HEK293T (cell line): ENCODE data around the gene SLX1A.

Experiments
- ARNT ChIP-seq: fragments of 450-650 bp; IDR thresholded peaks from 2 replicates; pipeline ENCODE4 v1.6.1; 2017; ENCODE audit warnings: mild to moderate bottlenecking
- BHLHE40 ChIP-seq: fragments of 450-650 bp; IDR thresholded peaks from 2 replicates; pipeline ENCODE4 v1.6.1; 2016; ENCODE audit warnings: mild to moderate bottlenecking, moderate library complexity, borderline replicate concordance
- CTBP1 ChIP-seq: fragments of 450-650 bp; IDR thresholded peaks from 2 replicates; pipeline ENCODE4 v1.6.1; 2016; ENCODE audit warnings: borderline replicate concordance
- ELF4 ChIP-seq: fragments of 450-650 bp; IDR thresholded peaks from 2 replicates; pipeline ENCODE4 v1.6.1; 2017; ENCODE audit warnings: antibody characterized with exemption
- FOXA1 ChIP-seq: fragments of 450-650 bp; IDR thresholded peaks from 2 replicates; pipeline ENCODE4 v1.6.1; 2016; ENCODE audit warnings: mild to moderate bottlenecking
- FOXK2 ChIP-seq: fragments of 450-650 bp; IDR thresholded peaks from 2 replicates; pipeline ENCODE4 v1.6.1; 2016; ENCODE audit warnings: mild to moderate bottlenecking
- FOXM1 ChIP-seq: fragments of 450-650 bp; IDR thresholded peaks from 2 replicates; pipeline ENCODE4 v1.6.1; 2017; ENCODE audit warnings: mild to moderate bottlenecking, borderline replicate concordance
- HDGF ChIP-seq: fragments of 450-650 bp; IDR thresholded peaks from 2 replicates; pipeline ENCODE4 v1.6.1; 2017; ENCODE audit warnings: antibody characterized with exemption, borderline replicate concordance
- L3MBTL2 ChIP-seq: fragments of 450-650 bp; conservative IDR thresholded peaks from 2 replicates; pipeline ENCODE4 v1.6.1; 2016; ENCODE audit warnings: mild to moderate bottlenecking
- NFRKB ChIP-seq: fragments of 450-650 bp; IDR thresholded peaks from 2 replicates; pipeline ENCODE4 v1.6.1; 2016; ENCODE audit warnings: mild to moderate bottlenecking, moderate library complexity
- SP1 ChIP-seq: fragments of 450-650 bp; IDR thresholded peaks from 2 replicates; pipeline ENCODE4 v1.6.1; 2017
- SUZ12 ChIP-seq: fragments of 450-650 bp; IDR thresholded peaks from 2 replicates; pipeline ENCODE4 v1.6.1; 2016; ENCODE audit warnings: mild to moderate bottlenecking
- TARDBP ChIP-seq: fragments of 450-650 bp; IDR thresholded peaks from 2 replicates; pipeline ENCODE4 v1.6.1; 2016
- ZNF384 ChIP-seq: fragments of 450-650 bp; IDR thresholded peaks from 2 replicates; pipeline ENCODE4 v1.6.1; 2016

- TF ChIP-seq SP1 (no peak), FOXA1 (no peak), ELF4 (no peak), BHLHE40 (no peak), CTBP1 (no peak), ZNF384 (no peak), ARNT (no peak), TARDBP (no peak; the same call in 1 of the 2 replicates), FOXM1 (peak; percentile 47; the same call in 1 of the 2 replicates), FOXK2 (no peak), SUZ12 (no peak), L3MBTL2 (no peak), HDGF (no peak), NFRKB (no peak)
Measured at GRCh38 chr16:30186782-30187555, 6.7 kb upstream of the SLX1A start.
